NAMALWA (cell line): ENCODE measurements around the gene ELK3.

Source experiments
- DNase-seq: peaks from one replicate; pipeline ENCODE4 v3.0.0-alpha.2; 2015; ENCODE audit warnings: low spot score

The ELK3 gene

DNA sequence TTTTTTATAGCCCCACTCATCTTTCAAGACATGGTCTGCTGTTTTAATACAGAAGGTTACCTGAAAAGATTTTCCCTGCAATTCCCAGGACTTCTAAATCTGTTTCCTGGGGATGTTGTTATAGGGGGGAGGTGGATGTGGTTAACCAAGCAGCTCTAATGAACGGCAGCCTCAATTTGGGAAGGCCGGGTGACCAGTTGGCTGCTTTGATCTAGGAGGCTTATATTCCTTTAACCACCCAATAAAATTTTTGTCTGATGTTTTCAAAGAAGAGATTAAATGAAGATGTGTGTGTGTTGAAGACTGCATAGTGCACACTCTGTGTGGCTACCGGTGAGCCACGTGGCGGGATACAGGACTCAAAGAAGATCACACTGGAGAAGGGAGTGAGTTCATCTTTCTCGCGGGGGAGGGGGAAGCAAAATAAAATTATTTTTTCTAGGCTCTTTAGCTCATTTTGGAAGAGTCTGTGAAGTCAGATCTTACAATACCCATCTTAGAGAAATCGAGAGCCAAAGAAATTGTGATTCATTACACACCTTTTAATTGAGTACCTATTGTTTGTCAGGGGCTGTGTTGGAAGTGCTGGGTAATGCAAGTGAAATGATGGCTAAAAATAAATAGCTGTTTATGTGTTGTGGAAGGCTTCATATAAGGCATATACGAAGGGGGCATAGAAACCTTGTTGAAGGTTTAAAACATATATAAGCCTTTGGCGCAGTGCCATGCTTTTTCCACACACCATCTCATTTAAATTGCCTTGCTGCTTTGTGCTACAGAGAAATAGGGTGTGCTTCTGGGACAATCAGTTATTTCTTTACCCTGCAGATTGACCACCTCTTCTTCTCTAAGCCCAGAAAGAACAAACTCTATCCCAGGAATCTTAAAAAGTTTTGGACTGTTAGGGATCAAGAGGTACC, 18.5 kb downstream of the ELK3 start:
- no peak for DNase-seq

DNA sequence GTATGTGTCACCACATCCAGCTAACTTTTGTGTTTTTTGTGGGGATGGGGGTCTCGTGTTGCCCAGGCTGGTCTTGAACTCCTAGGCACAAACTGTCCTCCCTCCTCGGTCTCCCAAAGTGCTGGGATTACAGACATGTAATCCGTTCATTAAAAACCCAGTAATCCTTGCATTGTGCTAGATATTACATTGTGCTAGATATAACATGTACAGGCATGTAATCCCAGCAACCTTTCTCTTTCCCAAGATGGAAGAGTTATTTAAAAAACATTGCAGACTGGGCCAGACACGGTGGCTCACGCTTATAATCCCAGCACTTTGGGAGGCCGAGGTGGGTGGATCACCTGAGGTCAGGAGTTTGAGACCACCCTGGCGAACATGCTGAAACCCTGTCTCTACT, 19.7 kb downstream of the ELK3 start:
- DNase-seq = no peak

DNA sequence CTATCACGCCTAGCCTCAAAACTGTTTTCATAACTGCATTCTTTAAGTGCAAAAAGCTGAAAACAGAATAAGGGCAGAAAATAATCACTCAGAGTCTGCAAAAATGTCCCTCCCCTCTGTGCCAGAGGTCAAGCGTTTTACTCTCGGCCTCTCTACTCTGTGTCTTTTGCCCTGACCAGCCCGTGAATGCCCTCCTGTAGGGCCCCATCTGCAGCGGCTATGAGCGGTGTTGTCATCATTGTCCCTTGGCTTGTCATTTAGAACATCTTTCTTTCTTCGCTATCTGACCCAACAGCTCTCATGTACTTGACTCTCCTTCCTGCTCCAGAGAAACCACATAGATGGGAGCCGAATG, 21.7 kb downstream of the ELK3 start:
- DNase-seq = no peak

DNA sequence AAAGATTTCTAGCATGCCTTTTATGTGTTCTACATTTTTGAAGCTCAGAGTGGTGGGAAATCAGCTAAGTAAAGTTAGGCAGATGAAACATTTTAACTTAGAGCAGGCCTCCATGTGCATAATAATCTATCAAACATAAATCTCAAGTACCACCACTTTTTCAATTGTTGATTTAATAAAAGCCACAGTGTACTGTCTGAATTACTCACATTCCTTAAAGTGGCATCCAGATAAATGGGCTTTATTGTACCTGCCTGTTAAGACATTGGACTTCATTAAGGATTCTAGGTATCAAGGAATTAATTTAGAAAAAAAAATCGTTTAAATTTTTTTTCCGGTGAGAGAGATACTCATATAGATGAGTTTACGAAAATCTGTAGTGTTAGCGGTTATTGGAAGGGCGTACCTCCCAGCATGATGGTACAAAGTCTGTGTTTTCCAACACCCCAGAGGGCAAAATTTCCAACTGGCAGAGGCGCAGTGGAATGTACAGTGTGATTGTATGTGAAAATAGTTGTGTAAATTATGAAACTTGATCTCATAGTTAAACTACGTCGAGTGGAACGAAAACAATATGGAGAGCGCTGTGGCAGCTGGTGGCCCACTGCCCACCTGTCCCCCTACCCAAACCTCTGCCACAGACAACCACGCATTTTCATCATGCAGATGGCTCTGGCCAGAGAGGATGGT, 25.0 kb downstream of the ELK3 start:
- DNase-seq = no peak

DNA sequence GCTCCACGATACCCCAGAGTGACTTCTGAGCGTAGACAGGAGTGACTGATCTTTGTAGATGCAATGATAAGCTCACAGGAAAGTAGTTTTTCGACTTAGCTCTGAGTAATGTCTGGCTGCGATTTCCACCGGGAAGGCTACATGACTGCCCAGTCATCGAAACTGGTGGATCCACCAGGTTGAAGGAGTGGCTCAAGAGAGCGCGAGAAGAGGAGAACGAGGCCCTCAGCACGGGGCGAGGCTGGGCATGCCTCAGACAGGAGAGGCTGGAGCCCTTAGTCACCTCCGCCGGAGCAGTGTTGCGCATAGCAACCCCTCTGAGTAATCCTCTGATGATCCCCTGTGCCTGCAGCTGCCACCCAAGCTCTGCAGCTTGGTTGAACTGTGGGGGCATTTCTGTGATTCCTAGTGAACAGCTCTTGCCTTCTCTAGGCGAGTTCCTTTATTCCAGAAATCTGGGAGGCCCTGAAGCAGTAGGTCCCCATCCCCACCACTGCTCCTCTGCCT, 25.6 kb downstream of the ELK3 start:
- no peak for DNase-seq

DNA sequence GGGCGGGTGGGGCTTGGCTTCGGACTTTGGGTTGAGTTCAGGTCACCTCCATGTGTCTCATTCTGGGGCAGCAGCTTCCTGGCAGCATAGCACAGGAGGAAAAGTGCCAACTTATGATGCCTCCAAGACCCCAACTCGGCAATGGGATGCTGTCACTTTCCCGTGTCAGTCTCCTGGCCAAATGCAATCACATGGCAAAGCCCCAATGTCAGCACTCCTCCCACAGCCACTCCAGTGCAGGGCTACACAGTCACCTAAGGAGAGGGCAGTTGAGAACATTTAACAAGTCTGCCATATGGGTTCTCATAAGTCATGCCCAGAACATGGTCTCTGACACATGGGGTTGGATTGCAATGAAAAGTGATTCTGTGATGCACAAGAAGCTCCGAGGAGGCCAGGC, 26.7 kb downstream of the ELK3 start:
- DNase-seq = no peak

DNA sequence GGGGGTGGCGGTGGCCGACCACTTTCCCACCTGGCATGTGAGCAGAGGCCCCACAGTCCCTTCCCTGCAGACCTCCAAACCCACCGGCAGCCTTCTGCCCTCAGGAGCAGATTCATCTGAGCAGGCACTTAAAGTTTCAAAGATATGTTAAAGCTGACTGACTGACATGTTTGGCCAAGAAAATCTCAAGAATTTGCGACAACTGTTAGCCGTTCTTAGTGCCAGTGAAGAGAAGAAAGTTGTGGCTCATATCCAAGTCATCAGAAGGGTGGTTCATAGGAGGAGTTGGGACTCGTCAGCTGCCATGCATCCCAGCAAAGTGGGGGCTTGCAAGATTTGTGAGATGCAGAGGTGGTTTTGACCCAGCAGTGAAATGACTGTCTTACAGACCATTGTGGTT, 27.2 kb downstream of the ELK3 start:
- DNase-seq = no peak

DNA sequence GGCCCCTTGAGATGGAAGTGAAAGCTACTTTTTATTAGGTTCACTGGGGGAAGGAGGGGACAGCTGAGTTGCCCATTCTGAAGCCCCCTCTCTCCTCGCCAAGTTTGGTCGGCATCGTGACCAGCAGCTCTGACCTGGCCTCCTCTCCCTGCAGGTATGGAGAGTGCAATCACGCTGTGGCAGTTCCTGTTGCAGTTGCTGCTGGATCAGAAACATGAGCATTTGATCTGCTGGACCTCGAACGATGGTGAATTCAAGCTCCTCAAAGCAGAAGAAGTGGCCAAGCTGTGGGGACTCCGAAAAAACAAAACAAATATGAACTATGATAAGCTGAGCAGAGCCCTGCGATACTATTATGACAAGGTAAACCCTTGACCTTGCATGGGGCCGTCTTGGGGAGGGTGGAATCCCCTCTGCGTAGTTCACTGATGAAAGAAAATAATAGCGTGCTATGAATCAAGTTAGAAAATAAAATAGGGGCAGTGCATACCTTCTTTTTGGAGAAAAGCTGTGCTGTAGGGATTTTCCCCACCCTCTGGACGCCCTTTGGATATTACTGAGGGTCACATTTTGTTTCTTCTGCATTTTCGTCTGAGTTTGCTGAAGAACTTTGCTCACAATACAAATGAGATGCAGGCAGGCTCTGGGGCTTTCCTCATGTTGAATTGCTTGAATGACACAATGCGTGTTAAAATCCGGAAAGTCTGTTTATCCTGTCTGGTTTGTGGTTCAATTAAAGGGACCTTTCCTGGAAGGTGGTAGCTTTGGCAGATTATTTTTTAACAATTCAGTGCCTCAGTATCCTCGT, 29.4 kb downstream of the ELK3 start:
- no peak for DNase-seq

DNA sequence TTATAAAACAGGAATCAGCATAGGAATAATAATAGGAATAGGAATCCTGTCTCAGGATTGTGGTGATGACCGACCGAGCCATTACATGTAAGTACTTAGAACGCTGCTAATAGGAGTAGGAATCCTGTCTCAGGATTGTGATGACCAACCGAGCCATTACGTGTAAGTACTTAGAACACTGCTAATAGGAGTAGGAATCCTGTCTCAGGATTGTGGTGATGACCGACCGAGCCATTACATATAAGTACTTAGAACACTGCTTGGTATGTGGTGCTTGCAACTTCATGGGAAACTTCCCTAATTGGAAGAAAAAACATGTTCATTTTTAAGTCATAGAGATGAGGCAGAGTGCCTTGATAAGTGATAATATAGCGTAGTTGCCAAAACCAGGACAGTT, 30.0 kb downstream of the ELK3 start:
- no peak for DNase-seq

DNA sequence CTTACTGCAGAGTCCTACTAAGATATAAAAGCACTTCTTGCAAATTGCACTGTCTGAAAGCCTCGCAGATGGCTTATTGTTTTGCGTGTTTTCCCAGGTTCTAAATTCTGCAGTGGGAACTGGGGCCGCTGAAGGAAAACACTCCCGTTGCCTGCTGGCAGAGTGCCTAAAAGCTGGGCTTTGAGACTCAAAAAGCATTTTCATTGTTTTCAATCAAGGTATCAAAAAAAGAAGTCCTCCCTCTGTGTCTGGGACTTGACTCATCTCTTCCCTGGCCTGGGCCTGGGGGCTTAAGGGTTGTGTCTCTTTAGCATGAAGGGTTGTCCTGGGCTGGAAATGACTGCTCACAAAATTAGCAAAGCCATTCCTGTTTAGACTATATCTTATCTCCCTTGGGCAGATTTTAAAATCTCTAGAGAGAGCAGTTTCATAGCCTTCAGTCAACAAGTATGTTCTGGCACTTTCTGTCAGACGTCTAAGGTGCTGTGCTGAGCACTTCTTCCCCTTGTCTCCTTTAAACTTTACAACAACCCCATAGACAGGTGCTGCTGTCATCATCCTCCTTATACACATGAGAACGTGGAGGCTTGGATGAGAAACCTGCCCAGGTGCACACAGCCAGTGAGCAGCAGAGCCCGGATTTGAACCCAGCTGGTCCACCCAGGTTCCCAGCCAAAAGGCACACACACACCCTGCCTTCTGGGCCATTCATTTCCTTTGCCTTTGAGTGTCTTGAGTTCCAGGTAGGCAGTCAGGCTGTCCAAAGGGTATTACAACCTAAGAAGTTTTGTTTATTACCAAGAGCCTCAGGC, 31.1 kb downstream of the ELK3 start:
- no peak for DNase-seq

DNA sequence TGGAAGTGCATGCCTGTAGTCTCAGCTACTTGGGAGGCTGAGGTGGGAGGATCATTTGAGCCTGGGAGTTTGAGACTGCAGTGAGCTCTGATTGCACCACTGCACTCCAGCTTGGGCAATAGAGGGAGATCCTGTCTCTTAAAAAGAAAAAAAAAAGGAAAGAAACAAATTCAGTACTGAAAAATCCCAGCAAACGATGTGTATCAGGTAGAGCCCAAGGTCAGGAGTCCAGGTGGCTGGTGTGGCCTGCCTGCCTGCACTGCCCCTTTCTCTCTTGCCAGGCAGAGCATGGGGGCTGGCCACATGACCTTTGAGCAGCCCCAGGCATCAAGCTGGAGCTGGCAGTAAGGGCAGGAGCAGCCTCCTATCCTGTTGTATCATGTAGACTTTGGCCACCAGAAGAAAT, 31.8 kb downstream of the ELK3 start:
- DNase-seq = no peak

DNA sequence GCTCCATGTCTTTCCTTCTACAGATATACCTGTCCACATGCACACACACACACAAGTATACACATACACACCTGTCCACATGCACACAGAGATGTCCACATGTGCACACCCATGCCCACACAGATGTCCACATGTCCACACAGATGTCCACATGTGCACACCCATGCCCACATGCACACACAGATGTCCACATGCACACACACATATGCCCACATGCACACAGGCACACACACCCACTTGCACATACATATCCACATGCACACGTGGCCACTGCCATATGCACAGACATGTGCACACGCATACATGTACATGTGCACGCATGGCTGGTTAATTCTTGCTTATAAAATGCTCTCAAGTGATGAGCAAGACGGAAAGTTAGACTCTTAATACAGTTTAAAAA, 32.2 kb downstream of the ELK3 start:
- no peak for DNase-seq

DNA sequence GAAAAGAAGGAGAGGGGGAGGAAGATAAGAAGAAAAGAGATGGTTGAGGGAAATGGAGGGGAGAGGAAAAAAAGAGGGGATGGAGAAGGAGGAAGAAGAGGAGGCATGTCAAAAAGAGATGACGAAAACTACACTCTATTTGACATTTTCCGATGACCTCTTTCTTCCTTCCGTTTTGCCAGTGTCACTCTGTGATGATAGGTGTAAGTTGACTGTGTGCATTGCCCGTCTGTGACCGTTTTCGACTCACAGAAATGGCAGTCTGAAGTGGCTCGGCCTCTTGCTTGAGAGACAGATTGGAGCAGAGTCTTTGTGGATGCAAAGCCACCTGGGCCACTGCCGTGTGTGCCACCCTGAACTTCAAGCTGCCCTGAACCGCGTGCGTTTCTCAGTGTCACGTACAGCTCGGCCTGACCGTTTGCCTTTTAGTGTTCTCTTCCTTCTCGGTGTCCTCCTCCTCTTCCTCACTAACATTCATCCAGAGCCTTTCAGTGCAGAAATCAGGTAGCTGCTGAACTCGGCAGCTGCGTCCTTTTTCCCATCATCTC, 32.7 kb downstream of the ELK3 start:
- DNase-seq = no peak

DNA sequence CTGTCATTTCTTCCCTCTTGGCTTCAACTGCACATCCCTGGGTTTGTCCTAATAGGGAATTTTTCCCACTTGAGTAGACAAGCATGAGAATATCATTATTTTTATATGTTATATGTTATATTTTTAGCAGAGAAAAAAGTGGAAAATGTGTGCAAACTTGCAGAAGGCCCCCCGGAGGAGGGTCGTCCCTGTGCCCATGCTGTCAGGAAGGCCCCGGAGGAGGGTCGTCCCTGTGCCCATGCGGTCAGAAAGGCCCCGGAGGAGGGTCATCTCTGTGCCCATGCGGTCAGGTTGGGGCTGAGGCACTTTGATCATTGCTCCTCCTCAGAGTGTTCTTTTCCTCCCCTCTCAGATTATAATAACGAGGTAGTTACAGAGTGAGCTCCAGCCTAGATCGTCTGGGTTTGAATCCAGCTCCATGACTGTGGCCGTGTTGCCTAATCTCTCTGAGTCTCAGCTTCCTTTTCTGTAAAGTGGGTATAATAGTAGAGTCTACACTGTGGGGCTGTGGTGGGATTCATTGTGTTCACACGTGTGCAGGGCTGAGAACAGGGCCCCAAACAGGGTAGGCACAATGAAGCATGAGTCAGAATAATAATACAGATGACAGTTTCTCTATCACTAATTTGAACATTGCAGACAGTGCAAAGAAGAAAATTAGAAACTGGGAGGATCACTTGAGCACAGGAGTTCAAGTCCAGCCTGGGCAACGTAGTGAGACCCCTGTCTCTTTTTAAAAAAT, 33.4 kb downstream of the ELK3 start:
- DNase-seq = no peak

DNA sequence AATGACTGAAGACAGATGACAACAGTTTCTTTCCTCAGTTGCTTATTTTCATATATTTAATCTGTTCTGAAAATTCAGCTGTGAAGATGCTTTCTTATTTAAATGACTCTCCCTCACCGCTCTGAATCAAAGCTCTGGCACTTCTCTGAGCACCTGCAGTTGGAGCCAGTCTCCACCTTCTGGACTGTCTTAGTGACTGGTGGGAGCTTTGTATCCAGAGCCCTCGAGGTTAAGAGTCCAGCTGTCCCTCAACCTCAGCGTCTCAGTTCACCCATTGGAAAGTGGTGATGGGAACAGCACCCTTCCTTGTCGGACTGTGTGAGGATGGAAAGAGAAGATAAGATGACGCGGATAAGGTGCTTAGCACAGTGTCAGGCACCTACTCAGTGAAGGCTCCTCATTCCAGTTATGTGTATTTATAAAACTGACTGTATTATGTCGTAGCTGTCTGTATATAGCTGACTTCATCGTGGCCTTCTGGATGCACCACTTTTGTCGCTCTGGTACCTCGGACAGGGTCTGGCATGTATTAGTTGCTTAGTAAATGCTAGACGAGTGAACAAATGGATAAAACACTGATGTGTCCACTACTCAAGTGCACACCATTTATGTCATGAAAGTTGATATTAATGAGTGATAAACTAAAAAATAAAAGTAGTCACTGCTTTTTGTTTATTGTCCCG, 34.5 kb downstream of the ELK3 start:
- no peak for DNase-seq

DNA sequence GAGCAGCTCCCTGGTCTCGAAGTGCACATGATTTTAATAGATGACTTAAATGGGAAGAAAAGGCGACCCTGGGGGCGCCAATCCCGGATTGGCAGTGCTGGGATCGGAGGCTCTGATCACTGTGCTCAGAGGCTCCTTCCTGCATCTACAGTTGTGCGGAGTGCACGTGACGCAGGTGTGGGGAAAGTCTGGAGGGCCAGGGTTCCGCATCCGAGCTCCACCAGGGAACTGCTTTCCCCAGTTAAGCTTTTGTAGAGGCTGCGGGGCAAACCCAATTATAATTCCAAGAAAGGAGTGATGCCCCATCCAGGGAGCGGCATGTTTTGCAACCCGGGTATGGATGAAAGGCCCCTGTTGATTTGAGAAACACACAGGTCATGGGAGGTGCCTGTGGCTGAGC, 36.5 kb downstream of the ELK3 start:
- no peak for DNase-seq

DNA sequence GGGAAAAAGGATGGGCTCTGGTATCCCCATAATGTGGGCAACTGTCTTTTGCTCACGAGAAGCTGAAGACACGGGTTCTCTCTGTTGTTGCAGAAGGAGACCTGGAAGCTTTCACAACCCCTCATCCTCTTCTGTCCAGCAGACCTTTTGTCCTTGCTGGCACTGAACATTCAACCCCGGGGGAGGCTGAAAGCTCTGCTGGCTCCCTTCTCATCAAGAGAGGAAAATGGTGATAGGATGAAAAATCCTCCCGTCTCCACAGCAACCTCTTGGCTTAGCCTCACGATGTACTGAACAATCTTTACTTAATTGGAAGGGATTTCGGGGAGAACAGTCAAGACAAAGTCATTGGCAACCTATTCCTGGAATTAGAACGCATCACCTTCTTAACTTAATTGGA, 39.0 kb downstream of the ELK3 start:
- no peak for DNase-seq

DNA sequence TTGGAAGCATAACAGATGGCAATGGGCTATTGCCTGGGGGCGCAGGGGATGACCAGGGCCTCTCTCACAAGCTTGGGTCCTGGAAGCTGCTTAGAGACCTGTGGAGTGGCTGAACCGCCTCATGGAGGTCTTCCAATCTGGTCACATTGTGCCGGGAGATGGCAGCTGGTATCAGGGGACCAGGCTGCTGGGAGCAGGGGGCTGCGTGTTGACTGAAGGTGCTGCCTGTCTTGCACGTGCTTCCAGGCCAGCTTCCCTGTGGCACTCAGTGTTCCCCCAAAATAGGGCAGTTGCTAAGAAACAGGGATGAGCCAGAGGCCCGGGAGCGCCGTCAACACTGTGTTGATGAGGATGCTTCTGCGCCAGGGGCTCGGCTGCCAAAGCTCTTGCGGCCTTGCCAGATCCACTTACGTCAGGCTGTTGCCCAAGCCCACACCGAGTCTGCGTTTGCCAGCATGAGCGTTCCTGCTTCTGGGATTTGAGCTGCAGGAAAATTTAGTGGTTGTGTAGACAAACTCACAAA, 39.8 kb downstream of the ELK3 start:
- DNase-seq = no peak

DNA sequence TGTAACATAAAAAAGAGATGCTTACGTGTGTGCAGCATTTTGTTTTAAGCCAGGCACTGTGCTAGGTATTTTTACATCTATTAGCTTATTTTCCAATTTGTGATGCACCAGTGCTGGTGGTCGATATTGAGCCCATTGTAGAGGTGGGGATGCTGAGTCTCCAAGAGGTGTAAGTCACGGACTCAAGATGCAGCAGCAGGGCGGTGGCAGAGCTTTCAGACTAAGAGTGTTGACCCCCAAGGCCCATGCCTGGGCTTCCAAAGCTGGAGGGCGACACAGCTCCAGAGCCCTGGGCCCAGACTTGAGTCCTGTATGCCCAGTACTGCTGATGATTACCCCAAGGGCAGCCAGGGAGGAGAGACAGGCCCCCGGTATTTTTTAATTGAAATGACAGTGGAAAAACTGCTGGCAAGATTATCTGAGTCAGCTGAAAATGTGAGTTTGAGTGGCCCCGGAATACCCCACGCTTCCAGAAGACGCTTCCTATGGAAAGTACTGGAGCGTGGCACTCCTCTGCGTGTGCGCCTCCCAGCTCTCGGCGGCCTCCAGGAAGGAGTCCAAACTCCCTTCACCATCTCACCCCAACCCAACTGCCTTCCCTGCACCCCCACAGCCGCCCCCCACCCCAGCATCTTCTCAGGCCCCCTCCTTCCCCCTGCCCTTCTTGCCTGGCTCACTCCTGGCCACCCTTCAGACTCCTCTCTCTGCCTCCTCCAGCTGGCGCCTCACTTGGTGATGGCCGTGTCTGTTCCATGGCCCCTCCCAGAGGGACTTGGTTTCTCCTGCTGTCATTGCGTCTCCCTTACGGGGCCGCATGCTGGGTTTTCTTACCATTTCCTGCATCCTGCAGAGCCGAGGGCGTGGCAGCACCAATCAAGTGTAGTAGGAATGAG, 40.7 kb downstream of the ELK3 start:
- no peak for DNase-seq
